GM12878 (cell line): ENCODE data around the gene CLSTN2.

Experiments
- EZH2 ChIP-seq: IDR thresholded peaks from 2 replicates; pipeline ENCODE4 v1.6.1; 2012; ENCODE audit warnings: low read depth, mild to moderate bottlenecking, control low read depth, inconsistent platforms, low read length, borderline replicate concordance; ENCODE audit not compliant: control insufficient read depth
- PAX8 ChIP-seq: fragments of 450-650 bp; IDR thresholded peaks from 2 replicates; pipeline ENCODE4 v1.6.1; 2017; ENCODE audit warnings: mild to moderate bottlenecking, moderate library complexity
- POLR2AphosphoS5 ChIP-seq: IDR thresholded peaks from 2 replicates; pipeline ENCODE4 v1.6.1; 2011; ENCODE audit warnings: mild to moderate bottlenecking, low read length, inconsistent platforms
- RAD21 ChIP-seq: IDR thresholded peaks from 2 replicates; pipeline ENCODE4 v1.6.1; 2011; ENCODE audit warnings: mild to moderate bottlenecking, low read depth, low read length, moderate library complexity; ENCODE audit not compliant: insufficient read depth
- RUNX3 ChIP-seq: IDR thresholded peaks from 2 replicates; pipeline ENCODE4 v1.6.1; 2012; ENCODE audit warnings: low read length, inconsistent platforms
- ZBTB40 ChIP-seq: fragments of 450-650 bp; IDR thresholded peaks from 2 replicates; pipeline ENCODE4 v1.6.1; 2016; ENCODE audit warnings: mild to moderate bottlenecking, moderate library complexity, borderline replicate concordance

GRCh38 chr3:139978966-139979365, 44.0 kb downstream of the CLSTN2 start:
- TF ChIP-seq ZBTB40 (no peak), RAD21 (no peak), PAX8 (no peak), POLR2AphosphoS5 (no peak), EZH2 (no peak), RUNX3 (no peak)
